GM10266 (cell line): Measurements from ENCODE around the gene OFD1.

Experiments
- DNase-seq: peaks from one replicate; pipeline ENCODE4 v3.0.0; 2012; ENCODE audit errors: extremely low spot score
- TF ChIP-seq, protein P1 (sequence below): IDR thresholded peaks from 2 replicates; pipeline ENCODE4 v1.5.1; 2012; ENCODE audit warnings: mild to moderate bottlenecking, low read depth; ENCODE audit not compliant: control insufficient read depth, insufficient read depth; ENCODE audit errors: missing control alignments

OFD1 gene

DNA sequence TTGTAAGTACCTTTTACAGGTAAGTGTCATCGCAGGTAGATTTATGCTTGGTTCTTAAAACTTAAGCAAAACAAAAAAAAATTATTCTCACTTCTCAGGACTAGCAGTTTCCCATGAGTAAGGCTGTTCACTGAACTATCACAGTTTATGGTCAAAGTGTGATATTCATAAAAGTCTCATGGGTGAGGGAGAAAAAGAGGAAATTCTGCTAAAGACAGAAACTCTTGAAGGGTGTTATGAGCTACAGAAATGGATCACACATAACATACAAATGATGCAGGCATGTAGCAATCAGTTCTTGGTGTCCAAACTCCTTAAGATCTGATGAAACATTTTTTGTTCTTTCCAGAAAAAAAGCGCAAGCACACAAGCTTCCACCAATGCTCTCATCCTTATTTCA lies 37.1 kb upstream of the OFD1 start:
- DNase-seq = peak; percentile 24
- TF ChIP-seq, protein P1, sequence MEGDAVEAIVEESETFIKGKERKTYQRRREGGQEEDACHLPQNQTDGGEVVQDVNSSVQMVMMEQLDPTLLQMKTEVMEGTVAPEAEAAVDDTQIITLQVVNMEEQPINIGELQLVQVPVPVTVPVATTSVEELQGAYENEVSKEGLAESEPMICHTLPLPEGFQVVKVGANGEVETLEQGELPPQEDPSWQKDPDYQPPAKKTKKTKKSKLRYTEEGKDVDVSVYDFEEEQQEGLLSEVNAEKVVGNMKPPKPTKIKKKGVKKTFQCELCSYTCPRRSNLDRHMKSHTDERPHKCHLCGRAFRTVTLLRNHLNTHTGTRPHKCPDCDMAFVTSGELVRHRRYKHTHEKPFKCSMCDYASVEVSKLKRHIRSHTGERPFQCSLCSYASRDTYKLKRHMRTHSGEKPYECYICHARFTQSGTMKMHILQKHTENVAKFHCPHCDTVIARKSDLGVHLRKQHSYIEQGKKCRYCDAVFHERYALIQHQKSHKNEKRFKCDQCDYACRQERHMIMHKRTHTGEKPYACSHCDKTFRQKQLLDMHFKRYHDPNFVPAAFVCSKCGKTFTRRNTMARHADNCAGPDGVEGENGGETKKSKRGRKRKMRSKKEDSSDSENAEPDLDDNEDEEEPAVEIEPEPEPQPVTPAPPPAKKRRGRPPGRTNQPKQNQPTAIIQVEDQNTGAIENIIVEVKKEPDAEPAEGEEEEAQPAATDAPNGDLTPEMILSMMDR = no peak

DNA sequence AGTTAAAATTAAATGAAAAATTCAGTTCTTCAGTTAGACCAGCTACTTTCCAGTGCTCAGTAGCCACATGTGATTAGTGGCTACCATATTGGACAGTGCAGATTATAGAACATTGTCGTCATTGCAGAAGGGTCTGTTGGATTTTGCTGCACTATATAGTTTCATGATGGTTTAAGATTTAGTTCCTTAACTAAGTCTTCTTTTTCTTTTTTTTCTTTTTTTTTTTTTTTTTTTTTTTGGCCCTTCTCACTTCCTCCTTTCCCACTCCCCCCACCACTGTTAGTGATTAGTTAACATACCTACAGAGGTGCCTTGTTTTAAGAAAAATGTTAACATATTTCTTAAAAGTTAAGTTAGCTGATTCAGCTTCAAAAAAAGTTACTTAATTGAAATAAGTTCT lies 36.6 kb upstream of the OFD1 start:
- TF ChIP-seq, protein P1 = no peak
- no peak for DNase-seq

DNA sequence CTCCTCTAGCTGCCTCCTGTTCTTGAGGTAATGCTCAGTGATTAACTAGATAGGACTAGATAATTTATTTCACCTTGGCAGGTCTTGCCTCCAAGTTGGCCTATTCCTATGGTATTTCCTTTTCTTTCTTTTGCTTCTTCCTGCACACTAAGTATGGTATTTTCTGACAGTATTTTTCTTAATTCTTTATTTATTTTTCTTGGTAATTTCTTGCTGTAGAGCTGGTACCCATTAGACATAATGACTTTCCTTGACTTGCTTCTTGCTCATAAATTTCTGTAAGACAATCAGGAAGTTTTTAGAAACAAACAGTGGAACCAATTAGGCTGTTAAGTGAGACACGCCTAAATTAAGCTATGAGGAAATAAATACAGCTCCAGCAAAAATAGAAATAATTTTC lies 36.1 kb upstream of the OFD1 start:
- TF ChIP-seq, protein P1 = no peak
- no peak for DNase-seq

DNA sequence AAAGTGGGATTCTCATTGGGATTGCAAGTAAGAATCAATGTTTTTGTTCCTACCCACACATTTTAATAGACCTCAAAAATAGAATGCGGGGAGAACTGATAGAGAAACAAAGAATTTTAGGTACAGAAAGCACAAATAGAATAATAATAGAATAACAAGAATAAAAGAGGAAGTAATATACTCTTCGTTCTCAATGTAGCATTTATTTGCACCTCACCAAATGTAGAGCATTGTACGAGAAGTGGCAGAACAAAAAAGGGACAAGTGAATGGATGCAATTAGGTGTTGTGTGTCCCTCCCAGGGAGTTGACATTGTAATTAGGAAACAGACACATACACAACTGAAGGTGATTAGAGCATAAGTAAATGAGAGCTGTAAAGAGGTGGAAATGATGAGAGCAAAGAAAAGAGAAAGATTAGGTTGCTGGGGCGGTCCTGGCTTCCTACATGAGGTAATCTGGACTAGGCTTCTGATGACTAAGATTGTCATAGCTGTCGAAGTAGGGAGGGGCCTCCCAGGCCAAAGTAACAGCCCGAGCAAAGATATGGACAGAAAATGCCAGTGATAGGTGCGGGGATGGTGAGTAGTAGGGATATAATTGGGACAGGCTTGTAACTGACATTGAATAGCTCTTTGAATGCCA lies 35.2 kb upstream of the OFD1 start:
- TF ChIP-seq, protein P1 = no peak
- DNase-seq = peak; percentile 48

DNA sequence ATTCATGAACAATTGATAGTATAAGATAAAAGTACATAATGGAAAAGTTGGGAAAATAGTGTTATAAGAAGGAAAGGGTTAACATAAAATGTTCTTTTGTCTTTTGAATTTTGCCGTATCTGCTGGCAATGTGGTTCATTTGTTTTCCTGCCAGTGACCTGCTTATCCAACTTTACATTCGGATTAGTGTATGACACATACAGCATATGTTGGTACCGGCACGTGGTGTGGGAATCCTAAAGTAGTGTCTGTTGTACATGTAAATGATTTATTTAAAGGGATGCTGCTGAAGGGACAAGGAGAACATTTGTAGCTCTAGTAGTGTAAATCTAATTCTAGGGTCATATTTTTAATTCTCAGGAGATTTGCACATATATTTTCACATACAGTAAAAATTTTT lies 34.2 kb upstream of the OFD1 start:
- no peak for DNase-seq
- TF ChIP-seq, protein P1 = no peak

DNA sequence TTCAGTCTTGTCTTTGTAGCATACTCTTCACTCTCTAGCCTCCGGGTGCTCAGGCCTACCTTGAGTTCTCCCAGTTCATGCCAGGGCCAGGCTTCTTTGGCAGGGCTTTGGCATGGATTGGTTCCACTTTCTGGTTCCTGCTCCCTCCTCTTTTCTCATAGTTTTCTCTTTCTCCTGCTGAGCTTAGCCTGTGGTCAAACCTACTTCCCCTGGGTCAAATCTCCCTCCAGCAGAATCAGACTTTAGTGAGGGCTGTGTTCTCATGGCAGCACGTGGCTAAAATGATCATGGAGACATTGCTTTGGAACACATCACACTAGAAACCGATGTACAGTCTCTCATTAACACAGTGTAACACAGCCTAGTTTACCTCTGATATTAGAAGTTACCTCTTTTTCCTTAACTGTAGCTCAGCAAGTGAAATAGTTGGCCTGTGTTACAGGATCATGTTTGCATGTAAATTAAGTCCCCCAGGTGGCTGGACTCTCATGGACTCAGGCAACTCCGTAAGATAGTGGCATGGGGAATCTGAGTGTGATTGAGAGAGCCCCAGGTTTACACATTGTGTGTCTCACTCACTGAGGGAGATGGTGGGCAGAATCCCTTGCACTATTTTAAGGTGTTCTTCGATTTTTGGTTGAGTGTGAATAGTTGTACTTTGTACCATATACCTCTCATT lies 32.3 kb upstream of the OFD1 start:
- DNase-seq = no peak
- TF ChIP-seq, protein P1 = no peak

DNA sequence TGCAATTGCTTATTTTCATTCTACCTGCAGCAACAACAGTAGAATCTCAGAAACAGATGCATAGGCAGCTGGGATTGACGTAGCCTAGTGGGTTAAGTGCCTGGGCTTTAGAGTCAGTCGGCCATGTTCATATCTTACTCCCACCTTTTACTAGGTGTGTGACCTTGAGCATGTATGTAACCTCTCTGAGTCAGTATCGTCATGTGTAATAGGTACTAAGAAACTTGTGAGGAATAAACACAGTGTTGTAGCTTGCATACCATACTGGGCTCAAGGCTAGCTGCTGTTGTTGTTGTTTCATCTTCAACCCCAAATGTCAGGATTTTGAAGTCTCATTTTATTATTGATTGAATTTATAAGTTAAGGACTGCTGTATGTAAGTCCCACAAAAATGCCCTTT lies 31.4 kb upstream of the OFD1 start:
- TF ChIP-seq, protein P1 = no peak
- no peak for DNase-seq
